ENCODE results near the gene FUNDC2.

DNA sequence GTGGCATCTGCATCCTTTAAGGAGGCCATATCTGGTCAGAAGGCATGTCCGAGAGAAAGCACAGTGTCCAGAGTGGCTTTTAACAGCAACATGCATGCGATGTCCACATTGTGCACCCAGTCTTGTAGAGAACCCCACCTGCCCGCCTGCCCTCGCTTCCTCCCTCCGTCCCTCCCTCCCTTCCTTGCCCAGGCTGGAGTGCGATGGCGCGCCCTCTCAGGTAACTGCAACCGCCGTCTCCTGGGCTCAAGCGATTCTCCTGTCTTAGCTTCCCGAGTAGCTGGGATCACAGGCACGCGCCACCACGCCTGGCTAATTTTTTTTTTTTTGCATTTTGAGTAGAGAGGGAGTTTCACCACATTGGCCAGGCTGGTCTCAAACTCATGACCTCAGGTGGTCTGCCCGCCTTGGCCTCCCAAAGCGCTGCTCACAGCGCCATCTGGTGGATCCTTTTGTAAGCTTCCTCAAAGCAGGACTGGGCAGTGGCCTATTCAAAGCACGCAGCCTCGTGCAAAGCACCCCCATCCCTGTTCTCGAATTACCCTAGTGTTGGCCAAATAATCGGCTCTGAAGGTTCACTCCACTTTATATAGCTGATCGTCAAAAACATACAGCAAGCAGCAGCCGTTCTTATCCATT lies 59.7 kb downstream of the FUNDC2 start:
- TF ChIP-seq POLR2A (IDR thresholded peaks at IDR 0.05): no peak
- TF ChIP-seq, protein P1, sequence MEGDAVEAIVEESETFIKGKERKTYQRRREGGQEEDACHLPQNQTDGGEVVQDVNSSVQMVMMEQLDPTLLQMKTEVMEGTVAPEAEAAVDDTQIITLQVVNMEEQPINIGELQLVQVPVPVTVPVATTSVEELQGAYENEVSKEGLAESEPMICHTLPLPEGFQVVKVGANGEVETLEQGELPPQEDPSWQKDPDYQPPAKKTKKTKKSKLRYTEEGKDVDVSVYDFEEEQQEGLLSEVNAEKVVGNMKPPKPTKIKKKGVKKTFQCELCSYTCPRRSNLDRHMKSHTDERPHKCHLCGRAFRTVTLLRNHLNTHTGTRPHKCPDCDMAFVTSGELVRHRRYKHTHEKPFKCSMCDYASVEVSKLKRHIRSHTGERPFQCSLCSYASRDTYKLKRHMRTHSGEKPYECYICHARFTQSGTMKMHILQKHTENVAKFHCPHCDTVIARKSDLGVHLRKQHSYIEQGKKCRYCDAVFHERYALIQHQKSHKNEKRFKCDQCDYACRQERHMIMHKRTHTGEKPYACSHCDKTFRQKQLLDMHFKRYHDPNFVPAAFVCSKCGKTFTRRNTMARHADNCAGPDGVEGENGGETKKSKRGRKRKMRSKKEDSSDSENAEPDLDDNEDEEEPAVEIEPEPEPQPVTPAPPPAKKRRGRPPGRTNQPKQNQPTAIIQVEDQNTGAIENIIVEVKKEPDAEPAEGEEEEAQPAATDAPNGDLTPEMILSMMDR (IDR thresholded peaks at IDR 0.05): peak; percentile 43 to 57 (median 54)

Data from right lobe of liver (tissue), 4 donors.